ENCODE results near the gene VKORC1L1. TPM values are rescaled to one million over a fixed set of nuclear protein-coding genes. Genes with fewer than 3 reads are reported as not detected.
"Not testable (repeated sequence)": the region's sequence is repeated elsewhere in the genome, so short reads cannot be mapped to it uniquely, and the experiment has no call there.

The VKORC1L1 gene
- polyA plus RNA-seq, 1 donor from 2014 or later, result 18.2 TPM

DNA sequence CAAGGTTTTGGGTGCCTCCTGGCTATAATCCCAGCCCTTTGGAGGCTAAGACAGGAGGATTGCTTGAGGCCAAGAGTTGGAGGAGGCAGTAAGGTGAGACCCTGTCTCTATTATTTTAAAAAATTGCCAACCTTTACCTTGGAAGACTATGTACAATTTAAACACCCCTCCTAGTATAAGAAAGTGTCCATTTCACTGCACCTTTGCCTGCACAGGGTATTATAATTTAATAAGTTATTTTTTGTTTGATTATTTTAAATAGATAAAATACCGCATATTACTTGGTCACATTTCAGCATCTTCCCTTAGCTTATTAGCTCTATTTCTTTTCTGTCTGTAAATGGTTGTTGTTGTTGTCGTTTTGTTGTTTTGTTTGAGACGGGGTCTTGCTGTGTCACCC, 36.2 kb upstream of the VKORC1L1 start:
- not testable (repeated sequence) for H3K79me2 ChIP-seq (replicated peaks; ENCODE audit: insufficient read depth, low read length); H3K4me3 ChIP-seq (ENCODE audit: low read length); H3K36me3 ChIP-seq (ENCODE audit: insufficient read depth, low read length); H3K4me2 ChIP-seq (ENCODE audit: low read length); H2AFZ ChIP-seq (ENCODE audit: low read depth, low read length); H4K20me1 ChIP-seq (ENCODE audit: insufficient read depth); H3K9me2 ChIP-seq (ENCODE audit: insufficient read depth, low read length); H3K27me3 ChIP-seq (ENCODE audit: insufficient read depth, low read depth, low read length); H3K27ac ChIP-seq (ENCODE audit: low read length); H3K9me3 ChIP-seq (ENCODE audit: low read length); H3K9ac ChIP-seq (ENCODE audit: low read length); H3F3A ChIP-seq (ENCODE audit: insufficient read depth, low read length, poor library complexity, severe bottlenecking)

DNA sequence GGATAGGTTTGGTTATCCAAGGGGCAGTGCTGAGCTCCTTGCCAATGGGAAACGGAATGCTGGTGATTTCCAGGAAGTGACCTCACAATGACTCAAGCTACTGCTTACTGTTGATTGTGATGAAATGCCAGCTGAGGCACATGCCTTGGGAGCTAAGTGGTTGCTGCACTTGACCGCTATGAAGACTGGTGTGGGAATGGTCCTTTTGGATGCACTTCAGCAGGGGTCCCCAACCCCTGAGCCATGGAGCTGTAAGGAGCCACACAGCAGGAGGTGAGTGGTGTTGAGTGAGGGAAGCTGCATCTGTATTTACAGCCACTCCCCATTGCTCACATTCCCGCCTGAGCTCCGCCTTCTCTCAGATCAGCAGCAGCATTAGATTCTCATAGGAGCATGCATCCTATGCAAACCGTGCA, 35.3 kb upstream of the VKORC1L1 start:
- H3K9me2 ChIP-seq (ENCODE audit: insufficient read depth, low read length); H3K4me2 ChIP-seq (ENCODE audit: low read length); H3K4me3 ChIP-seq (ENCODE audit: low read length); H2AFZ ChIP-seq (ENCODE audit: low read depth, low read length); H3K27me3 ChIP-seq (ENCODE audit: insufficient read depth, low read depth, low read length); H3K36me3 ChIP-seq (ENCODE audit: insufficient read depth, low read length); H3K27ac ChIP-seq (ENCODE audit: low read length); H3K79me2 ChIP-seq (replicated peaks; ENCODE audit: insufficient read depth, low read length); H4K20me1 ChIP-seq (ENCODE audit: insufficient read depth); H3K9ac ChIP-seq (ENCODE audit: low read length); H3F3A ChIP-seq (ENCODE audit: insufficient read depth, low read length, poor library complexity, severe bottlenecking); H3K9me3 ChIP-seq (ENCODE audit: low read length): not testable (repeated sequence)

DNA sequence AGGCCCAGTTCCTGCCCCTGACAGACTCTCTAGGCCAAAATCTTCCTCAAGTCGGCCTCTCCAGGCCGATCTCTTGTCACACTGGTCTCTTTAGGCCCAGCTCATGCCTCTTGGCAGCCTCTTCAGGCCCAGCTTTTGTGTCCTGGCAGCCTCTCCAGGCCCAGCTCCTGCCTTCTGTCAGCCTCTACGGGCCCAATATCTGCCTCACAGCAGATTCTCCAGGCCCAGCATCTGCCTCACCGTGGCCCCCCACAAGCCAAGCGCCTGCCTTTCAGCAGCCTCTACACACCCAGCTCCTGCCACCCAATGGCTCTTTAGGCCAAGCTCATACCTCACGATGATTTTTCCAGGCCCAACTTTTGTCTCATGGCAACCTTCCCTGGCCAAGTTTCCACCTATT, 33.0 kb upstream of the VKORC1L1 start:
- no peaks in the 10 kb centered on the region for H3K27me3 ChIP-seq (ENCODE audit: insufficient read depth, low read depth, low read length)

More for the DNA sequence above, 33.0 kb upstream of the VKORC1L1 start:
- Histone ChIP-seq H3F3A (ENCODE audit: insufficient read depth, low read length, poor library complexity, severe bottlenecking) (no peaks in the 10 kb centered on the region), H3K79me2 (replicated peaks; ENCODE audit: insufficient read depth, low read length) (no peaks in the 10 kb centered on the region), H3K9ac (ENCODE audit: low read length) (no peak overlapping the region), H3K4me2 (ENCODE audit: low read length) (no peak overlapping the region), H3K27ac (ENCODE audit: low read length) (no peak overlapping the region), H3K4me3 (ENCODE audit: low read length) (no peak overlapping the region), H3K9me2 (ENCODE audit: insufficient read depth, low read length) (no peaks in the 10 kb centered on the region), H3K9me3 (ENCODE audit: low read length) (no peaks in the 10 kb centered on the region), H2AFZ (ENCODE audit: low read depth, low read length) (no peak overlapping the region), H4K20me1 (ENCODE audit: insufficient read depth) (no peaks in the 10 kb centered on the region), H3K36me3 (ENCODE audit: insufficient read depth, low read length) (no peaks in the 10 kb centered on the region)
- TF ChIP-seq EZH2 (IDR thresholded peaks at IDR 0.05; ENCODE audit: borderline replicate concordance, insufficient read depth, low read length, poor library complexity, severe bottlenecking) (no peak), SMC3 (conservative IDR thresholded peaks at IDR 0.05; ENCODE audit: poor library complexity) (no peak), TAF1 (IDR thresholded peaks at IDR 0.05; ENCODE audit: low read depth) (no peak), POLR2AphosphoS5 (IDR thresholded peaks at IDR 0.05) (no peak), MXI1 (conservative IDR thresholded peaks at IDR 0.05; ENCODE audit: poor library complexity, severe bottlenecking) (no peak), RAD21 (conservative IDR thresholded peaks at IDR 0.05) (no peak), EP300 (conservative IDR thresholded peaks at IDR 0.05; ENCODE audit: poor library complexity, severe bottlenecking) (no peak)
- TF ChIP-seq, protein P1, sequence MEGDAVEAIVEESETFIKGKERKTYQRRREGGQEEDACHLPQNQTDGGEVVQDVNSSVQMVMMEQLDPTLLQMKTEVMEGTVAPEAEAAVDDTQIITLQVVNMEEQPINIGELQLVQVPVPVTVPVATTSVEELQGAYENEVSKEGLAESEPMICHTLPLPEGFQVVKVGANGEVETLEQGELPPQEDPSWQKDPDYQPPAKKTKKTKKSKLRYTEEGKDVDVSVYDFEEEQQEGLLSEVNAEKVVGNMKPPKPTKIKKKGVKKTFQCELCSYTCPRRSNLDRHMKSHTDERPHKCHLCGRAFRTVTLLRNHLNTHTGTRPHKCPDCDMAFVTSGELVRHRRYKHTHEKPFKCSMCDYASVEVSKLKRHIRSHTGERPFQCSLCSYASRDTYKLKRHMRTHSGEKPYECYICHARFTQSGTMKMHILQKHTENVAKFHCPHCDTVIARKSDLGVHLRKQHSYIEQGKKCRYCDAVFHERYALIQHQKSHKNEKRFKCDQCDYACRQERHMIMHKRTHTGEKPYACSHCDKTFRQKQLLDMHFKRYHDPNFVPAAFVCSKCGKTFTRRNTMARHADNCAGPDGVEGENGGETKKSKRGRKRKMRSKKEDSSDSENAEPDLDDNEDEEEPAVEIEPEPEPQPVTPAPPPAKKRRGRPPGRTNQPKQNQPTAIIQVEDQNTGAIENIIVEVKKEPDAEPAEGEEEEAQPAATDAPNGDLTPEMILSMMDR (IDR thresholded peaks at IDR 0.05; ENCODE audit: poor library complexity, severe bottlenecking), result no peak
- TF ChIP-seq, protein P2, sequence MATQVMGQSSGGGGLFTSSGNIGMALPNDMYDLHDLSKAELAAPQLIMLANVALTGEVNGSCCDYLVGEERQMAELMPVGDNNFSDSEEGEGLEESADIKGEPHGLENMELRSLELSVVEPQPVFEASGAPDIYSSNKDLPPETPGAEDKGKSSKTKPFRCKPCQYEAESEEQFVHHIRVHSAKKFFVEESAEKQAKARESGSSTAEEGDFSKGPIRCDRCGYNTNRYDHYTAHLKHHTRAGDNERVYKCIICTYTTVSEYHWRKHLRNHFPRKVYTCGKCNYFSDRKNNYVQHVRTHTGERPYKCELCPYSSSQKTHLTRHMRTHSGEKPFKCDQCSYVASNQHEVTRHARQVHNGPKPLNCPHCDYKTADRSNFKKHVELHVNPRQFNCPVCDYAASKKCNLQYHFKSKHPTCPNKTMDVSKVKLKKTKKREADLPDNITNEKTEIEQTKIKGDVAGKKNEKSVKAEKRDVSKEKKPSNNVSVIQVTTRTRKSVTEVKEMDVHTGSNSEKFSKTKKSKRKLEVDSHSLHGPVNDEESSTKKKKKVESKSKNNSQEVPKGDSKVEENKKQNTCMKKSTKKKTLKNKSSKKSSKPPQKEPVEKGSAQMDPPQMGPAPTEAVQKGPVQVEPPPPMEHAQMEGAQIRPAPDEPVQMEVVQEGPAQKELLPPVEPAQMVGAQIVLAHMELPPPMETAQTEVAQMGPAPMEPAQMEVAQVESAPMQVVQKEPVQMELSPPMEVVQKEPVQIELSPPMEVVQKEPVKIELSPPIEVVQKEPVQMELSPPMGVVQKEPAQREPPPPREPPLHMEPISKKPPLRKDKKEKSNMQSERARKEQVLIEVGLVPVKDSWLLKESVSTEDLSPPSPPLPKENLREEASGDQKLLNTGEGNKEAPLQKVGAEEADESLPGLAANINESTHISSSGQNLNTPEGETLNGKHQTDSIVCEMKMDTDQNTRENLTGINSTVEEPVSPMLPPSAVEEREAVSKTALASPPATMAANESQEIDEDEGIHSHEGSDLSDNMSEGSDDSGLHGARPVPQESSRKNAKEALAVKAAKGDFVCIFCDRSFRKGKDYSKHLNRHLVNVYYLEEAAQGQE (IDR thresholded peaks at IDR 0.05; ENCODE audit: borderline replicate concordance), result no peak

Data from neural cell (in vitro differentiated cells).